H1 (cell line): Measurements from ENCODE around the gene TIMM10B. TPM values are rescaled to one million over a fixed set of nuclear protein-coding genes. Genes with fewer than 3 reads are reported as not detected.

Experiments used
- ASH2L ChIP-seq: fragments of 200-600, 300-600 bp; sonication (generic); IDR thresholded peaks from one replicate; pipeline ENCODE4 v1.7.1; 2017; ENCODE audit warnings: low read length
- BACH1 ChIP-seq: IDR thresholded peaks from 2 replicates; pipeline ENCODE4 v1.6.1; 2012; ENCODE audit warnings: low read length, improper control_type of control experiment
- CEBPB ChIP-seq: IDR thresholded peaks from 2 replicates; pipeline ENCODE4 v1.6.1; 2012; ENCODE audit warnings: low read depth, low read length
- CTBP2 ChIP-seq: IDR thresholded peaks from 2 replicates; pipeline ENCODE4 v1.7.0; 2011; ENCODE audit warnings: borderline replicate concordance, mild to moderate bottlenecking, moderate library complexity, mixed read lengths, low read length; ENCODE audit not compliant: insufficient read depth, insufficient read length
- JUN ChIP-seq: IDR thresholded peaks from 2 replicates; pipeline ENCODE4 v1.6.1; 2011; ENCODE audit warnings: low read depth, mild to moderate bottlenecking, improper control_type of control experiment, low read length
- KDM1A ChIP-seq: fragments of 200-600, 300-600 bp; sonication (generic); IDR thresholded peaks from 2 replicates; pipeline ENCODE4 v1.7.1; 2016; ENCODE audit warnings: mild to moderate bottlenecking, low read length, borderline replicate concordance
- POLR2AphosphoS5 ChIP-seq: IDR thresholded peaks from 2 replicates; pipeline ENCODE4 v1.6.1; 2011; ENCODE audit warnings: low read depth, low read length
- POU5F1 ChIP-seq: IDR thresholded peaks from 2 replicates; pipeline ENCODE4 v1.6.1; 2011; ENCODE audit warnings: low read depth, mild to moderate bottlenecking, low read length, moderate library complexity
- RBBP5 ChIP-seq: IDR thresholded peaks from 2 replicates; pipeline ENCODE4 v1.7.1; 2012; ENCODE audit warnings: low read depth, mild to moderate bottlenecking, inconsistent platforms, low read length, moderate library complexity, borderline replicate concordance
- RFX5 ChIP-seq: IDR thresholded peaks from 2 replicates; pipeline ENCODE4 v1.6.1; 2011; ENCODE audit warnings: low read depth, low read length, improper control_type of control experiment, borderline replicate concordance
- RXRA ChIP-seq: IDR thresholded peaks from 2 replicates; pipeline ENCODE4 v1.6.1; 2011; ENCODE audit warnings: low read depth, mild to moderate bottlenecking, low read length, moderate library complexity; ENCODE audit not compliant: insufficient read depth
- SAP30 ChIP-seq: fragments of 300-600 bp; sonication (generic); IDR thresholded peaks from 2 replicates; pipeline ENCODE4 v1.7.1; 2012; ENCODE audit warnings: low read length, moderate library complexity, mild to moderate bottlenecking, inconsistent platforms; ENCODE audit not compliant: insufficient read depth, insufficient replicate concordance
- SIN3A ChIP-seq, 2 experiments: IDR thresholded peaks in 1 of 2; conservative IDR thresholded peaks in 1 of 2; 2 replicates each; pipeline ENCODE4 v1.6.1; 2011 to 2012; ENCODE audit warnings: low read length in 2 of 2, improper control_type of control experiment in 1 of 2, low read depth in 1 of 2, mild to moderate bottlenecking in 1 of 2
- SP4 ChIP-seq: IDR thresholded peaks from 2 replicates; pipeline ENCODE4 v1.6.1; 2012; ENCODE audit warnings: low read length, inconsistent platforms
- SRF ChIP-seq: IDR thresholded peaks from 2 replicates; pipeline ENCODE4 v1.6.1; 2011; ENCODE audit warnings: mild to moderate bottlenecking, low read depth, low read length, moderate library complexity
- SUZ12 ChIP-seq: fragments of 200-600 bp; sonication (generic); IDR thresholded peaks from 2 replicates; pipeline ENCODE4 v1.6.1; 2012; ENCODE audit warnings: mild to moderate bottlenecking, inconsistent platforms, low read length, moderate library complexity, mixed read lengths
- TCF12 ChIP-seq: IDR thresholded peaks from 2 replicates; pipeline ENCODE4 v1.6.1; 2011; ENCODE audit warnings: low read depth, mild to moderate bottlenecking, low read length
- TEAD4 ChIP-seq: IDR thresholded peaks from 2 replicates; pipeline ENCODE4 v1.6.1; 2012; ENCODE audit warnings: low read depth, low read length, inconsistent platforms, mixed read lengths
- YY1 ChIP-seq: IDR thresholded peaks from 2 replicates; pipeline ENCODE4 v1.6.1; 2011; ENCODE audit warnings: low read depth, mild to moderate bottlenecking, low read length
- polyA plus RNA-seq, 7 experiments: library from polyadenylated mRNA; depleted of rRNA in 3 of 7; stranded (reverse) in 5 of 7; unstranded in 2 of 7; fragments of >200 nt in 5 of 7; fragments of 200-250 nt in 2 of 7; gene quantifications; 1 replicate in 5 of 7; 2 replicates in 1 of 7; 4 replicates in 1 of 7; pipeline versions ENCODE4 v1.2.1 to v1.2.3, GENCODE V29; 2011 to 2013; ENCODE audit warnings: missing spikeins in 2 of 7, mixed read lengths in 2 of 7
- total RNA-seq: library from RNA; stranded (reverse); fragmentation: NEBNext Ultra II Directional; extraction: Animal tissue kit (Norgen Biotek cat#: 25700); gene quantifications from 2 replicates; pipeline ENCODE4 v1.2.1, GENCODE V29; 2021
- TF ChIP-seq, protein P1 (sequence below): IDR thresholded peaks from 2 replicates; pipeline ENCODE4 v1.6.1; 2011; ENCODE audit warnings: low read depth, mild to moderate bottlenecking, low read length; ENCODE audit not compliant: insufficient read depth
- TF ChIP-seq, protein P2 (sequence below), 3 experiments: IDR thresholded peaks; 1 replicate in 2 of 3; 2 replicates in 1 of 3; pipeline versions ENCODE4 v1.5.1 to v1.6.1; 2011; ENCODE audit warnings: low read length in 3 of 3, mild to moderate bottlenecking in 3 of 3, inconsistent platforms in 2 of 3, low read depth in 1 of 3, moderate library complexity in 1 of 3; ENCODE audit not compliant: insufficient read depth in 1 of 3; ENCODE audit errors: control extremely low read depth in 1 of 3

Gene TIMM10B
- total and polyA plus RNA-seq, 2 of the 8 experiments (the other 6 are each of a cell fraction or from before 2014, with no cell fraction given), result 38.2 to 47.8 TPM

DNA sequence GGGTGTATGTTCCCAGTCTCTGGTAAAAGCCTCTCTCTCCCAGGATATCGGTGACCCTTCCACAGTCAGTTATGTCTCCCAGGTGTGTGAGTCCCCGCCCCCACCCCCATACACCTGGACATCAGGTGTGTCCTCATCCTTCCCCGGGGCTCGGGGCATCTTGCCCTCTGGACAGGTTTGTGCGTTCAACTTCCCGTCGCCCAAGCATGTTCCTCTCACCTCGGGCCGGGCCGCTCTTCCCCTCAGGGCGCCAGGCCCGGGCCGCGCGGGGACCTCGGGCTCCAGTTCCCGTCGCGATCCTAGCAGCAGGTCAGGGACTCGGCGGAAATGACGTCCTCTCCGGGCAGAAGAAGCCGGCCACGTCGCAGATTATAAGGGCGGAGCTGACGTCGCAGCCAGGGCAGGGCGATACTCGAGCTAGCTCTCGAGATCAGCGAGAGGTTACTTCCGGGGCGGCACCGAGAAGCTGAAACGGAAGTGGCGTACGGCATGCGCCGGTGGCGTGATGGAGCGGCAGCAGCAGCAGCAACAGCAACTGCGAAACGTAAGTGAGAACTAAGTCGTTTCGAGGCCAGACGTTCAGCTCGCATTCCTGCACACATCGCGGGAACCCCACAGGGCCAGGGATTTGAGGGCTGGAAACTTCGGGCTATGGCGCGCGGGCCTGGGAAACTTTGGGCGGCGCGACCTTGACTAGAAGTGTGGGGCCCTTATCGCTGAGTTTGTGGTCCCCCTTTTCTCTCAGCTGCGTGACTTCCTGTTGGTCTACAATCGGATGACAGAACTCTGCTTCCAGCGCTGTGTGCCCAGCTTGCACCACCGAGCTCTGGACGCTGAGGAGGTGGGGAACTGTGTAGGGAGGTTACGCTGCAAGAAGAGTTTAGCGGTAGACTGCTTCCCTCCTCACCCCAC is at the start of gene TIMM10B, which contains the start of gene ARFIP2 (continued):
- TF ChIP-seq, protein P1, sequence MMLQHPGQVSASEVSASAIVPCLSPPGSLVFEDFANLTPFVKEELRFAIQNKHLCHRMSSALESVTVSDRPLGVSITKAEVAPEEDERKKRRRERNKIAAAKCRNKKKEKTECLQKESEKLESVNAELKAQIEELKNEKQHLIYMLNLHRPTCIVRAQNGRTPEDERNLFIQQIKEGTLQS, result no peak
- peak; percentile 95 for TF ChIP-seq POLR2AphosphoS5
- no peak for TF ChIP-seq RXRA
- TF ChIP-seq SRF, result no peak
- no peak for TF ChIP-seq POU5F1
- TF ChIP-seq CTBP2, result no peak
- peak; percentile 31 to 57; a peak in 2 of 4 replicates for TF ChIP-seq SIN3A (conservative IDR thresholded peaks at IDR 0.05 in 1 of 2, IDR thresholded peaks at IDR 0.05 in 1 of 2; ENCODE audit: low read depth in 1 of 2, low read length in 2 of 2)
- TF ChIP-seq CEBPB, result no peak
- no peak for TF ChIP-seq YY1
- no peak for TF ChIP-seq BACH1
- TF ChIP-seq KDM1A, result no peak
- peak; percentile 67 for TF ChIP-seq ASH2L
- TF ChIP-seq SP4, result peak; percentile 30; the same call in 1 of the 2 replicates
- no peak for TF ChIP-seq TCF12
- TF ChIP-seq JUN, result no peak
- TF ChIP-seq, protein P2, sequence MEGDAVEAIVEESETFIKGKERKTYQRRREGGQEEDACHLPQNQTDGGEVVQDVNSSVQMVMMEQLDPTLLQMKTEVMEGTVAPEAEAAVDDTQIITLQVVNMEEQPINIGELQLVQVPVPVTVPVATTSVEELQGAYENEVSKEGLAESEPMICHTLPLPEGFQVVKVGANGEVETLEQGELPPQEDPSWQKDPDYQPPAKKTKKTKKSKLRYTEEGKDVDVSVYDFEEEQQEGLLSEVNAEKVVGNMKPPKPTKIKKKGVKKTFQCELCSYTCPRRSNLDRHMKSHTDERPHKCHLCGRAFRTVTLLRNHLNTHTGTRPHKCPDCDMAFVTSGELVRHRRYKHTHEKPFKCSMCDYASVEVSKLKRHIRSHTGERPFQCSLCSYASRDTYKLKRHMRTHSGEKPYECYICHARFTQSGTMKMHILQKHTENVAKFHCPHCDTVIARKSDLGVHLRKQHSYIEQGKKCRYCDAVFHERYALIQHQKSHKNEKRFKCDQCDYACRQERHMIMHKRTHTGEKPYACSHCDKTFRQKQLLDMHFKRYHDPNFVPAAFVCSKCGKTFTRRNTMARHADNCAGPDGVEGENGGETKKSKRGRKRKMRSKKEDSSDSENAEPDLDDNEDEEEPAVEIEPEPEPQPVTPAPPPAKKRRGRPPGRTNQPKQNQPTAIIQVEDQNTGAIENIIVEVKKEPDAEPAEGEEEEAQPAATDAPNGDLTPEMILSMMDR (IDR thresholded peaks at IDR 0.05; ENCODE audit: control extremely low read depth in 1 of 3, insufficient read depth in 1 of 3, low read depth in 1 of 3, low read length in 3 of 3), result no peak
- TF ChIP-seq TEAD4, result peak; percentile 84
- no peak for TF ChIP-seq SUZ12
- peak; percentile 23; the same call in 1 of the 2 replicates for TF ChIP-seq RFX5
- peak; percentile 24 for TF ChIP-seq SAP30
- TF ChIP-seq RBBP5, result 0 out of 2 replicates have a peak, but pooled peaks have one; percentile 27
